Lung microvascular endothelial cell (primary cell): Measurements from ENCODE around the gene STK24. TPM values are rescaled to one million over a fixed set of nuclear protein-coding genes. Genes with fewer than 3 reads are reported as not detected.
A peak's percentile ranks its signal among the peaks of the same experiment; 100 is the strongest.

Experiments
- DNase-seq, 2 donors: peaks; one replicate each; pipeline versions ENCODE4 v3.0.0 to v3.0.0-alpha.2; 2010; ENCODE audit warnings: low read depth in 2 of 2
- total RNA-seq: library from RNA; depleted of rRNA; stranded (reverse); fragments of >200 nt; gene quantifications from 2 replicates; pipeline ENCODE4 v1.2.1, GENCODE V29; 2014

STK24 gene
- total RNA-seq, 1 donor from 2014 or later = 23.2 TPM

GRCh38 chr13:98534821-98535220 is 42.1 kb downstream of the STK24 start:
- no peak for DNase-seq

- no peak for DNase-seq
Observed at GRCh38 chr13:98533912-98534311, 43.0 kb downstream of the STK24 start.

GRCh38 chr13:98532254-98532653 is 44.7 kb downstream of the STK24 start:
- no peak for DNase-seq

- no peak for DNase-seq
Observed at GRCh38 chr13:98530217-98530616, 46.7 kb downstream of the STK24 start.

- DNase-seq = no peak
Observed at GRCh38 chr13:98529171-98529570, 47.7 kb downstream of the STK24 start.

GRCh38 chr13:98528663-98529064 is 48.2 kb downstream of the STK24 start:
- DNase-seq = peak in 1 of 2 donors; percentile 74

- no peak for DNase-seq
Observed at GRCh38 chr13:98527526-98527925, 49.4 kb downstream of the STK24 start.

- DNase-seq = no peak
Observed at GRCh38 chr13:98526182-98526512, 50.8 kb downstream of the STK24 start.

GRCh38 chr13:98525456-98526181 is 51.3 kb downstream of the STK24 start:
- no peak for DNase-seq

- no peak for DNase-seq
Observed at GRCh38 chr13:98524793-98525192, 52.1 kb downstream of the STK24 start.

GRCh38 chr13:98524391-98524790 is 52.5 kb downstream of the STK24 start:
- no peak for DNase-seq

GRCh38 chr13:98523455-98524102 is 53.3 kb downstream of the STK24 start:
- no peak for DNase-seq

GRCh38 chr13:98522371-98522770 is 54.5 kb downstream of the STK24 start:
- DNase-seq = no peak

GRCh38 chr13:98521461-98522247 is 55.3 kb downstream of the STK24 start:
- no peak for DNase-seq

GRCh38 chr13:98520674-98521449 is 56.0 kb downstream of the STK24 start:
- no peak for DNase-seq

- DNase-seq = no peak
Observed at GRCh38 chr13:98519976-98520375, 56.9 kb downstream of the STK24 start.

- DNase-seq = no peak
Observed at GRCh38 chr13:98517576-98518310, 59.2 kb downstream of the STK24 start.

- no peak for DNase-seq
Observed at GRCh38 chr13:98515818-98516465, 61.0 kb downstream of the STK24 start.

- DNase-seq = no peak
Observed at GRCh38 chr13:98514288-98514687, 62.6 kb downstream of the STK24 start.

- no peak for DNase-seq
Observed at GRCh38 chr13:98513837-98514236, 63.1 kb downstream of the STK24 start.
